HG03039 (cell line): Measurements from ENCODE around the gene DNMT3A.
A peak's percentile ranks its signal among the peaks of the same experiment; 100 is the strongest.

Experiments
- ATAC-seq: cut with Tn5 transposase; IDR thresholded peaks from one replicate; pipeline ENCODE4 v1.9.1; 2021; ENCODE audit warnings: mild to moderate bottlenecking, moderate library complexity; ENCODE audit not compliant: unreplicated experiment

The DNMT3A gene

GRCh38 chr2:25308599-25308998, 33.1 kb downstream of the DNMT3A start:
- ATAC-seq = no peak

GRCh38 chr2:25307949-25308557, 33.7 kb downstream of the DNMT3A start:
- no peak for ATAC-seq

GRCh38 chr2:25306777-25307368, 34.9 kb downstream of the DNMT3A start:
- ATAC-seq = no peak

- ATAC-seq = no peak
Observed at GRCh38 chr2:25305775-25306174, 36.0 kb downstream of the DNMT3A start.

GRCh38 chr2:25304826-25305596, 36.7 kb downstream of the DNMT3A start:
- ATAC-seq = no peak

GRCh38 chr2:25304321-25304720, 37.4 kb downstream of the DNMT3A start:
- ATAC-seq = no peak

- no peak for ATAC-seq
Observed at GRCh38 chr2:25303633-25304236, 38.0 kb downstream of the DNMT3A start.

GRCh38 chr2:25302758-25303375, 38.9 kb downstream of the DNMT3A start:
- ATAC-seq = no peak

GRCh38 chr2:25301453-25302352, 40.0 kb downstream of the DNMT3A start:
- peak; percentile 84 for ATAC-seq

GRCh38 chr2:25300001-25300400, 41.7 kb downstream of the DNMT3A start:
- ATAC-seq = no peak

- ATAC-seq = no peak
Observed at GRCh38 chr2:25298776-25299431, 42.8 kb downstream of the DNMT3A start.

- ATAC-seq = no peak
Observed at GRCh38 chr2:25297738-25298137, 44.0 kb downstream of the DNMT3A start.

- no peak for ATAC-seq
Observed at GRCh38 chr2:25295621-25296020, 46.1 kb downstream of the DNMT3A start.

- ATAC-seq = peak; percentile 54
Observed at GRCh38 chr2:25294573-25295462, 46.9 kb downstream of the DNMT3A start.

- ATAC-seq = no peak
Observed at GRCh38 chr2:25293958-25294562, 47.7 kb downstream of the DNMT3A start.

- ATAC-seq = no peak
Observed at GRCh38 chr2:25293145-25293544, 48.6 kb downstream of the DNMT3A start.

GRCh38 chr2:25292408-25292807, 49.3 kb downstream of the DNMT3A start:
- no peak for ATAC-seq

GRCh38 chr2:25290811-25291495, 50.8 kb downstream of the DNMT3A start:
- ATAC-seq = no peak
